B cell (primary cell): ENCODE measurements around the gene PCDHB13.
"Not testable (repeated sequence)": the region's sequence is repeated elsewhere in the genome, so short reads cannot be mapped to it uniquely, and the experiment has no call there.

Experiments used
- EZH2 ChIP-seq: IDR thresholded peaks from 2 replicates; pipeline ENCODE4 v1.6.1; 2012; ENCODE audit warnings: borderline replicate concordance, low read depth, mild to moderate bottlenecking, moderate library complexity, low read length; ENCODE audit not compliant: insufficient read depth, poor library complexity, severe bottlenecking
- TF ChIP-seq, protein P1 (sequence below): fragments of 200-600 bp; IDR thresholded peaks from one replicate; pipeline ENCODE4 v1.8.0; 2022; ENCODE audit warnings: antibody characterized with exemption, mild to moderate bottlenecking

DNA sequence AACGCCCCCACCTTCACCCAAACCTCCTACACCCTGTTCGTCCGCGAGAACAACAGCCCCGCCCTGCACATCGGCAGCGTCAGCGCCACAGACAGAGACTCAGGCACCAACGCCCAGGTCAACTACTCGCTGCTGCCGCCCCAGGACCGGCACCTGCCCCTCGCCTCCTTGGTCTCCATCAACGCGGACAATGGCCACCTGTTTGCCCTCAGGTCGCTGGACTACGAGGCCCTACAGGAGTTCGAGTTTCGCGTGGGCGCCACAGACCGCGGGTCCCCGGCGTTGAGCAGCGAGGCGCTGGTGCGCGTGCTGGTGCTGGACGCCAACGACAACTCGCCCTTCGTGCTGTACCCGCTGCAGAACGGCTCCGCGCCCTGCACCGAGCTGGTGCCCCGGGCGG is 11.1 kb downstream of the PCDHB13 start:
- TF ChIP-seq, protein P1, sequence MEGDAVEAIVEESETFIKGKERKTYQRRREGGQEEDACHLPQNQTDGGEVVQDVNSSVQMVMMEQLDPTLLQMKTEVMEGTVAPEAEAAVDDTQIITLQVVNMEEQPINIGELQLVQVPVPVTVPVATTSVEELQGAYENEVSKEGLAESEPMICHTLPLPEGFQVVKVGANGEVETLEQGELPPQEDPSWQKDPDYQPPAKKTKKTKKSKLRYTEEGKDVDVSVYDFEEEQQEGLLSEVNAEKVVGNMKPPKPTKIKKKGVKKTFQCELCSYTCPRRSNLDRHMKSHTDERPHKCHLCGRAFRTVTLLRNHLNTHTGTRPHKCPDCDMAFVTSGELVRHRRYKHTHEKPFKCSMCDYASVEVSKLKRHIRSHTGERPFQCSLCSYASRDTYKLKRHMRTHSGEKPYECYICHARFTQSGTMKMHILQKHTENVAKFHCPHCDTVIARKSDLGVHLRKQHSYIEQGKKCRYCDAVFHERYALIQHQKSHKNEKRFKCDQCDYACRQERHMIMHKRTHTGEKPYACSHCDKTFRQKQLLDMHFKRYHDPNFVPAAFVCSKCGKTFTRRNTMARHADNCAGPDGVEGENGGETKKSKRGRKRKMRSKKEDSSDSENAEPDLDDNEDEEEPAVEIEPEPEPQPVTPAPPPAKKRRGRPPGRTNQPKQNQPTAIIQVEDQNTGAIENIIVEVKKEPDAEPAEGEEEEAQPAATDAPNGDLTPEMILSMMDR, result not testable (repeated sequence)
- not testable (repeated sequence) for TF ChIP-seq EZH2
